ENCODE results near the gene PNMA6E. TPM values are rescaled to one million over a fixed set of nuclear protein-coding genes. Genes with fewer than 3 reads are reported as not detected.

PNMA6E gene
- total and polyA plus RNA-seq, 2 experiments from 2014 or later = not detected

DNA sequence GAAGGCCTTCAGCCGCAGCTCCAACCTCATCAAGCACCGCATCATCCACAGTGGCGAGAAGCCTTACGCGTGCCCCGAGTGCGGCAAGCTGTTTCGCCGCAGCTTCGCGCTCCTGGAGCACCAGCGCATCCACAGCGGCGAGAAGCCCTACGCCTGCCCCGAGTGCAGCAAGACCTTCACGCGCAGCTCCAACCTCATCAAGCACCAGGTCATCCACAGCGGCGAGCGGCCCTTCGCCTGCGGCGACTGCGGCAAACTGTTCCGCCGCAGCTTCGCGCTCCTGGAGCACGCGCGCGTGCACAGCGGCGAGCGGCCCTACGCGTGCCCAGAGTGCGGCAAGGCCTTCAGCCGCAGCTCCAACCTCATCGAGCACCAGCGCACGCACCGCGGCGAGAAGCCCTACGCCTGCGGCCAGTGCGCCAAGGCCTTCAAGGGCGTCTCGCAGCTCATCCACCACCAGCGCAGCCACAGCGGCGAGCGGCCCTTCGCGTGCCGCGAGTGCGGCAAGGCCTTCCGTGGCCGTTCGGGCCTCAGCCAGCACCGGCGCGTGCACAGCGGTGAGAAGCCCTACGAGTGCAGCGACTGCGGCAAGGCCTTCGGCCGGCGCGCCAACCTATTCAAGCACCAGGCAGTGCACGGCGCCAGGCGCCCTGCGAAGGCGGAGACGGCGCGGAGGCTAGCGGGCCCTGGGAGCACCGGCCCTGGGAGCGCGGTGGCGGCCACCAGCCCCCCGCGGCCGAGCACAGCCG lies 19.9 kb upstream of the PNMA6E start (continued):
- TF ChIP-seq, protein P1, sequence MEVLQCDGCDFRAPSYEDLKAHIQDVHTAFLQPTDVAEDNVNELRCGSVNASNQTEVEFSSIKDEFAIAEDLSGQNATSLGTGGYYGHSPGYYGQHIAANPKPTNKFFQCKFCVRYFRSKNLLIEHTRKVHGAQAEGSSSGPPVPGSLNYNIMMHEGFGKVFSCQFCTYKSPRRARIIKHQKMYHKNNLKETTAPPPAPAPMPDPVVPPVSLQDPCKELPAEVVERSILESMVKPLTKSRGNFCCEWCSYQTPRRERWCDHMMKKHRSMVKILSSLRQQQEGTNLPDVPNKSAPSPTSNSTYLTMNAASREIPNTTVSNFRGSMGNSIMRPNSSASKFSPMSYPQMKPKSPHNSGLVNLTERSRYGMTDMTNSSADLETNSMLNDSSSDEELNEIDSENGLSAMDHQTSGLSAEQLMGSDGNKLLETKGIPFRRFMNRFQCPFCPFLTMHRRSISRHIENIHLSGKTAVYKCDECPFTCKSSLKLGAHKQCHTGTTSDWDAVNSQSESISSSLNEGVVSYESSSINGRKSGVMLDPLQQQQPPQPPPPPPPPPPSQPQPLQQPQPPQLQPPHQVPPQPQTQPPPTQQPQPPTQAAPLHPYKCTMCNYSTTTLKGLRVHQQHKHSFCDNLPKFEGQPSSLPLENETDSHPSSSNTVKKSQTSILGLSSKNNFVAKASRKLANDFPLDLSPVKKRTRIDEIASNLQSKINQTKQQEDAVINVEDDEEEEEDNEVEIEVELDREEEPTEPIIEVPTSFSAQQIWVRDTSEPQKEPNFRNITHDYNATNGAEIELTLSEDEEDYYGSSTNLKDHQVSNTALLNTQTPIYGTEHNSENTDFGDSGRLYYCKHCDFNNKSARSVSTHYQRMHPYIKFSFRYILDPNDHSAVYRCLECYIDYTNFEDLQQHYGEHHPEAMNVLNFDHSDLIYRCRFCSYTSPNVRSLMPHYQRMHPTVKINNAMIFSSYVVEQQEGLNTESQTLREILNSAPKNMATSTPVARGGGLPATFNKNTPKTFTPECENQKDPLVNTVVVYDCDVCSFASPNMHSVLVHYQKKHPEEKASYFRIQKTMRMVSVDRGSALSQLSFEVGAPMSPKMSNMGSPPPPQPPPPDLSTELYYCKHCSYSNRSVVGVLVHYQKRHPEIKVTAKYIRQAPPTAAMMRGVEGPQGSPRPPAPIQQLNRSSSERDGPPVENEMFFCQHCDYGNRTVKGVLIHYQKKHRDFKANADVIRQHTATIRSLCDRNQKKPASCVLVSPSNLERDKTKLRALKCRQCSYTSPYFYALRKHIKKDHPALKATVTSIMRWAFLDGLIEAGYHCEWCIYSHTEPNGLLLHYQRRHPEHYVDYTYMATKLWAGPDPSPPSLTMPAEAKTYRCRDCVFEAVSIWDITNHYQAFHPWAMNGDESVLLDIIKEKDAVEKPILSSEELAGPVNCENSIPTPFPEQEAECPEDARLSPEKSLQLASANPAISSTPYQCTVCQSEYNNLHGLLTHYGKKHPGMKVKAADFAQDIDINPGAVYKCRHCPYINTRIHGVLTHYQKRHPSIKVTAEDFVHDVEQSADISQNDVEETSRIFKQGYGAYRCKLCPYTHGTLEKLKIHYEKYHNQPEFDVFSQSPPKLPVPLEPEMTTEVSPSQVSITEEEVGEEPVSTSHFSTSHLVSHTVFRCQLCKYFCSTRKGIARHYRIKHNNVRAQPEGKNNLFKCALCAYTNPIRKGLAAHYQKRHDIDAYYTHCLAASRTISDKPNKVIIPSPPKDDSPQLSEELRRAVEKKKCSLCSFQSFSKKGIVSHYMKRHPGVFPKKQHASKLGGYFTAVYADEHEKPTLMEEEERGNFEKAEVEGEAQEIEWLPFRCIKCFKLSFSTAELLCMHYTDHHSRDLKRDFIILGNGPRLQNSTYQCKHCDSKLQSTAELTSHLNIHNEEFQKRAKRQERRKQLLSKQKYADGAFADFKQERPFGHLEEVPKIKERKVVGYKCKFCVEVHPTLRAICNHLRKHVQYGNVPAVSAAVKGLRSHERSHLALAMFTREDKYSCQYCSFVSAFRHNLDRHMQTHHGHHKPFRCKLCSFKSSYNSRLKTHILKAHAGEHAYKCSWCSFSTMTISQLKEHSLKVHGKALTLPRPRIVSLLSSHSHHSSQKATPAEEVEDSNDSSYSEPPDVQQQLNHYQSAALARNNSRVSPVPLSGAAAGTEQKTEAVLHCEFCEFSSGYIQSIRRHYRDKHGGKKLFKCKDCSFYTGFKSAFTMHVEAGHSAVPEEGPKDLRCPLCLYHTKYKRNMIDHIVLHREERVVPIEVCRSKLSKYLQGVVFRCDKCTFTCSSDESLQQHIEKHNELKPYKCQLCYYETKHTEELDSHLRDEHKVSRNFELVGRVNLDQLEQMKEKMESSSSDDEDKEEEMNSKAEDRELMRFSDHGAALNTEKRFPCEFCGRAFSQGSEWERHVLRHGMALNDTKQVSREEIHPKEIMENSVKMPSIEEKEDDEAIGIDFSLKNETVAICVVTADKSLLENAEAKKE (CRISPR knock-in tag; IDR thresholded peaks at IDR 0.05) = no peak
- TF ChIP-seq CREB1 (CRISPR knock-in tag; IDR thresholded peaks at IDR 0.05; ENCODE audit: low read depth) (no peak), ZNF331 (CRISPR knock-in tag; IDR thresholded peaks at IDR 0.05; ENCODE audit: low read depth) (no peak)
- TF ChIP-seq, protein P2, sequence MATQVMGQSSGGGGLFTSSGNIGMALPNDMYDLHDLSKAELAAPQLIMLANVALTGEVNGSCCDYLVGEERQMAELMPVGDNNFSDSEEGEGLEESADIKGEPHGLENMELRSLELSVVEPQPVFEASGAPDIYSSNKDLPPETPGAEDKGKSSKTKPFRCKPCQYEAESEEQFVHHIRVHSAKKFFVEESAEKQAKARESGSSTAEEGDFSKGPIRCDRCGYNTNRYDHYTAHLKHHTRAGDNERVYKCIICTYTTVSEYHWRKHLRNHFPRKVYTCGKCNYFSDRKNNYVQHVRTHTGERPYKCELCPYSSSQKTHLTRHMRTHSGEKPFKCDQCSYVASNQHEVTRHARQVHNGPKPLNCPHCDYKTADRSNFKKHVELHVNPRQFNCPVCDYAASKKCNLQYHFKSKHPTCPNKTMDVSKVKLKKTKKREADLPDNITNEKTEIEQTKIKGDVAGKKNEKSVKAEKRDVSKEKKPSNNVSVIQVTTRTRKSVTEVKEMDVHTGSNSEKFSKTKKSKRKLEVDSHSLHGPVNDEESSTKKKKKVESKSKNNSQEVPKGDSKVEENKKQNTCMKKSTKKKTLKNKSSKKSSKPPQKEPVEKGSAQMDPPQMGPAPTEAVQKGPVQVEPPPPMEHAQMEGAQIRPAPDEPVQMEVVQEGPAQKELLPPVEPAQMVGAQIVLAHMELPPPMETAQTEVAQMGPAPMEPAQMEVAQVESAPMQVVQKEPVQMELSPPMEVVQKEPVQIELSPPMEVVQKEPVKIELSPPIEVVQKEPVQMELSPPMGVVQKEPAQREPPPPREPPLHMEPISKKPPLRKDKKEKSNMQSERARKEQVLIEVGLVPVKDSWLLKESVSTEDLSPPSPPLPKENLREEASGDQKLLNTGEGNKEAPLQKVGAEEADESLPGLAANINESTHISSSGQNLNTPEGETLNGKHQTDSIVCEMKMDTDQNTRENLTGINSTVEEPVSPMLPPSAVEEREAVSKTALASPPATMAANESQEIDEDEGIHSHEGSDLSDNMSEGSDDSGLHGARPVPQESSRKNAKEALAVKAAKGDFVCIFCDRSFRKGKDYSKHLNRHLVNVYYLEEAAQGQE (IDR thresholded peaks at IDR 0.05; ENCODE audit: unreplicated experiment) = no peak

DNA sequence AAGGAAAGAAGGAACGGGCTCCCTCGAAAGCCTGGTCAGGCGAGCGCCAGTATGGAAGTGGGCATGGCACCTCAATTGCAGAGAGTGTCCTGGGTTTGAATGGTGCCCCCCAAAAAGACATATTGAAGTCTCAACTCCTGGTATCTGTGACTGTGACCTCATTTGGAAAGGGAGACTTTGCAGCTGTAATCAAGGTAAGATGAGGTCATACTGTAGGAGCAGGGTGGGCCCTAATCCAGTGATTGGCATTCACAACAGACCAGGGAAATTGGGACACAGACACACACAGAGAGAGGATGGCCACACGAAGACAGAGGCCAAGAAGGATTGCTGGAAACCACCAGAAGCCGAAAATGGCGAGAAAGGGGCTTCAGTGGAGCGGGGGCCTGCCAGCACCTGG lies 16.5 kb upstream of the PNMA6E start:
- H3K9me3 Mint-ChIP-seq = no peaks in the 10 kb centered on the region
- no peak overlapping the region for H3K4me3 Mint-ChIP-seq
- Histone ChIP-seq H4K20me1 (replicated peaks; ENCODE audit: insufficient read depth) (no peaks in the 10 kb centered on the region), H3K4me1 (ENCODE audit: insufficient read depth) (no peaks in the 10 kb centered on the region), H3F3A (replicated peaks; ENCODE audit: low read depth) (no peaks in the 10 kb centered on the region), H3K27me3 (ENCODE audit: insufficient read depth) (no peaks in the 10 kb centered on the region), H3K27ac (ENCODE audit: low read depth) (no peak overlapping the region), H3K9me2 (ENCODE audit: insufficient read depth) (no peaks in the 10 kb centered on the region), H3K4me3 (no peak overlapping the region), H3K79me2 (replicated peaks; ENCODE audit: insufficient read depth) (no peaks in the 10 kb centered on the region), H3K4me2 (no peak overlapping the region), H3K36me3 (ENCODE audit: insufficient read depth) (no peaks in the 10 kb centered on the region), H2AFZ (no peak overlapping the region)
- ATAC-seq = no peak
- peaks cover 11% of the 10 kb centered on the region; the same call in 2 of the 3 replicates for H3K4me1 Mint-ChIP-seq
- H3K27ac Mint-ChIP-seq = no peak overlapping the region
- peaks cover 3% of the 10 kb centered on the region for H3K27me3 Mint-ChIP-seq (ENCODE audit: insufficient read depth, low read depth, poor library complexity)
- no peak for DNase-seq (ENCODE audit: low spot score)
- TF ChIP-seq EZH2 (IDR thresholded peaks at IDR 0.05; ENCODE audit: low read depth, unreplicated experiment) (no peak), EZH2phosphoT487 (IDR thresholded peaks at IDR 0.05; ENCODE audit: unreplicated experiment) (no peak)
- TF ChIP-seq, protein P3, sequence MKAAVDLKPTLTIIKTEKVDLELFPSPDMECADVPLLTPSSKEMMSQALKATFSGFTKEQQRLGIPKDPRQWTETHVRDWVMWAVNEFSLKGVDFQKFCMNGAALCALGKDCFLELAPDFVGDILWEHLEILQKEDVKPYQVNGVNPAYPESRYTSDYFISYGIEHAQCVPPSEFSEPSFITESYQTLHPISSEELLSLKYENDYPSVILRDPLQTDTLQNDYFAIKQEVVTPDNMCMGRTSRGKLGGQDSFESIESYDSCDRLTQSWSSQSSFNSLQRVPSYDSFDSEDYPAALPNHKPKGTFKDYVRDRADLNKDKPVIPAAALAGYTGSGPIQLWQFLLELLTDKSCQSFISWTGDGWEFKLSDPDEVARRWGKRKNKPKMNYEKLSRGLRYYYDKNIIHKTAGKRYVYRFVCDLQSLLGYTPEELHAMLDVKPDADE (IDR thresholded peaks at IDR 0.05) = no peak
- H3K36me3 Mint-ChIP-seq (ENCODE audit: low read depth) = no peaks in the 10 kb centered on the region
